GM21786 (cell line): ENCODE data around the gene OSGEP.

Experiments
- ATAC-seq: cut with Tn5 transposase; IDR thresholded peaks from one replicate; pipeline ENCODE4 v1.9.1; 2021; ENCODE audit not compliant: unreplicated experiment

The OSGEP gene

DNA sequence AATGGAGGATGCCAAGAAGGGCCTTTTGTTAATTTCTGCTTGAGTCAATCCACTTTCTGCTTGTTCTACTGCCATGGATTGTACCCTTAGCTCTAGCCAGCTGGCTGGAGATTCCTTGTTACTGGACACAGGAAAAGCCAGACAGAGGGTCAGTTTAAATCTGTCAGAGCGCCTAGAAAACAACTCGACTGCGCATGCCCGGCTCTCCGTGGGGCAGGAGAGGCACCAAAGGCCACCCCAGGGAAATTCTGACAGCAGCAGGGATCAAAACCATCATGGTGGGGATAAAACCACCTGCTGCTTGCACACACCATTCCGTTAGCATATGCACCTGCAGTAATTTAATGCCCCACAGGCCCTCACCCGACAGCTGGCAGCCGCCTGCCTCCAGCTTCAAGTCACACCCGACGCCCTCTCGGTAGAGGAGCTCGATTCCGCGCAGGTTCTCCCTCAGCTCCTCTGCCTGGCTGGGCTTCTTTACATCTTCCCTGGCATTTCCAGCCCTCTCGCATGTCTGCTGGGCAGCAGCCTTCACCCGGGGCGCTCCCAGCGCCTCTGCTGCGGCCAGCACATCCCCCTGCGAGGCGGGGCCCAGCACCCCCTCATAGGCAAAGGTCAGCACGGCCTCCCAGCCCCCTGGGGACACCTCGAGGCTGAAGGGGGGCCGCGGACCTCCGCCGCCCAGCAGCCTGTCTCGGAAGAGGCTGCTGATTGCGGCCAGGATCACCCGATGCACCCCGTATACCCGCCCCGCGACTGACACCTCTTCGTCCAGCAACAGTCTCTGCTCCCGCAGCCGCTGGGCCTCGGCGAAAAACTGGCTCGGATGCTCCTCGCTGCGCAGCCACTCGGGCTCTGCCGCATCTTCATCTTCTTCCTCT, 19.7 kb downstream of the OSGEP start:
- no peak for ATAC-seq

DNA sequence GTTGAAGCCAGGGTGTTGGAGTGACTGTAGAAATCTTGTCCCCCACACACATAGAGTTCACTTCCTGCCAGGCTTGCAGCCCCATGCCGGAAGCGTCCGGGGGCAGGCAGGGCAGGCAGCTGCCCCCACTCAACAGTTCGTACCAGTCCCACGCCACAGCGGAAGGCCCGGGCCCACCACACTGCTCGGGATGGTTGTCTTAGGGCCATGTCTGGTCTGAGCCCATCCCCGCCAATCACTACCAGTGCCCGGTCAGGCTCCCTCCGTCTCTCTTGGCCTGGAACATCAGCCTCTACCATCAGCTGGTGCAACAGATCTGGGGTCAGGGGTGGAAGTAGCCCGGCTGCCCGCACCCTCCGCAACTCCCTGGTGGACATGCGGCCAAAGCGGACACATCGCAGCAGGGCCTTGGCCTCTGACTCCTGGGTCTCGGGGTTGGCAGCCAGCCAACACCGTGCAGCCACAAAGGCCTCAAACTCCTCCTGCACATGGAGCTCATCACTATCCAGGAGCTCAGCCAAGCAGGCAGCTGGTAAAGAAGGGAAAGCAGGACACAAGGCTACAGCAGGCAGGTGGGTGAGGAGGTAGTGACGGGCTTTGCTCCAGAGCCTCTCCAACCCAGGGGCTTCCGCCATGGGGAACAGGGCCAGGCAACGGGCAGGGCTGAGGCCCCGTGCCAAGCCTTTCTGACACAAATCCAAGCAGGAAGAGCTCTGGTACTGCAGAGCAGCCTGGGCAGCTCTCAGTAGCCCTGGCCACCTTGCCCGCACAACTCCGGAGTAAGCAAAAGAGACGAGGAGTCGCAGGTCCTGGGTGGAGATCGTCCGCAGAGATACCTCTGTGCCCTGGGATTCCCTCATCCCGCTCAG, 24.6 kb downstream of the OSGEP start:
- ATAC-seq, result no peak

DNA sequence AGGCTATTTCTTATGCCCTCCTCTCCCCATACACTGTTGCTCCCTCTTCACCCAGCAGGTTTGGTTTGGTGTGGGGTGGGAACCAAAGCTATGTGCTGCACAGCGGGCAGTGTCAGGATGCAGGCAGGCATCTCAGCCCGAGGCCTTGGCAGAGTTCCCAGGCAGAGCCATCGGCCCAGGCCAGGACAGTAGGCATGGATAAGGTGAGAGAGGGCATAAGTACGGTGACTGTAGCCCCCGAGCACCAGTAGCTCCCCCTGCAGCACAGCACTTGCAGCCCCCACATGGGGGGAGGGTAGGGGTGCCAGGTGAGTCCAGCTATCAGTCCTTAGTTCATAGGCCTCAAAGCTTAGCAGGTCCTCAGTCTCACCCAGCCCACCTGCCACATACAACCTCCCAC, 25.8 kb downstream of the OSGEP start:
- no peak for ATAC-seq

DNA sequence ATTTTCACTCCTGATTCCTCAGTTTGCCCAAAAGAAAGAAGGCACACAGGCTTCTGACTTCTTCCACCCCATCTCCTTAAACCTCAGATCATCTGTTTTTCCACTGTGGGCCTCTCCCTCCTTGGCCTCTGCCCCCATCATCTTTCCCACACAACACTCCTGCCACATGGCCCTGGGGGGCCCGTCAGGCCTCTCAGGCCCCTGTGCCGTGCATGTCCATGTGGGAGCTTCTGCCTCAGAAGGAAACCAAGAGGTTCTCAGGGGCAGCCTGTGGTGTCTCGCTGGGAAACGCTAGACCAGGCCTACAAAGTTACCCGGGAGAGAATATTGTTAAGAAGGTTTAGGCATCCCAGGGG, 26.6 kb downstream of the OSGEP start:
- peak; percentile 28 for ATAC-seq

DNA sequence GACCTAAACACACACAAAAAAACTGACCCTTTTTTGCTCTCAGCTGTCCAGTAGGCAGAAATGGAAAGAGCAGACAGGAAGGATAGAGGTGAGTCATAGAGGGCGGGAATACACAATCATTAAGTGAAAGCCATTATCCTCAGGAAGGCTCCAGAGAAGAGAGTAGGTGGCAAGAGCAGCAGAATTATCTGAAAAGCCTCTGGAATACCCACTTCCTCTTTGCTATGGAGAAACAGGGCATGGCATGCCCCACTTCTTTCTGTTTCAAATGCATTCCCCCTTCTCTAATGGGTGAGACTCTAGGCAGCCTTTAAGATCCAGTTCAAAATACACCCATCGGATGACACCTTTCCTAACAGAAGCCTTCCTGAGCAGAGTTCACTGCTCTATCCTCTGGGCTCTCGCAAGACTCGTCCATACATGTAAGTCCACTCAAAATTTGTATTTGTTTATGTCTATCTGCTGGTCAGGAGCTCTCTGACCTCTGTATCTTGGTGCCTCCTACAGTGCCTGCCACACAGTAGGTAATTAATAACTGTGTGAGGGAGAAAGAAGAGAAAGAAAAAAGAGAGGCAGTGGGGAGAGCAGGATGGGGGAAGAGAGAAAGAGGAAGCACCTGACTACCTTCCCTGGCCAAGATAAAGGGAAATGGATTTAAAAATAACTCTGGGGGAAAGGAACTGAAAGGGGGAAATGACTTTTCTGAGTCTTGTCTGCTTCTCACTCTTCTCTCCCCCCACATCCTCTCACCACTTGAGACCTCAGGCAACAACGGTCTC, 27.2 kb downstream of the OSGEP start:
- peak; percentile 81 for ATAC-seq

DNA sequence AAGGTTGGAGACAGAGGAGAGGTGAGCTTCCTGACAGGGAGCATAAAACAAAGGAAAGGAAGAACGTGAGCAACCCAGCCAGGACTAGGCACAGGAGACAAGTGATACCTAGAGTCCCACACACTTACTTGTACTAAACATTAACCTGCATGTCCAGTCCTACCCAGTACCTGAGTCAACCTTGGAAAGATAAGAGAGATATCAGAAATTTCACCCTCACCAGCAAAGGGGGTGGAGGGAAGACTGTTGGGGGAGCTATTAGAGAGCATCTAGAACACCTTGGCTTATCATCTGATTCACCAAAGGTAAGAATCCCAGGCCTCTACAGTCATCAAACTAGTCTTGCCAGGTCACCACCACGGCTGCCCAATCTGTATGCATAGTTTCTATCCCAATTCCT, 29.8 kb downstream of the OSGEP start:
- ATAC-seq, result no peak

DNA sequence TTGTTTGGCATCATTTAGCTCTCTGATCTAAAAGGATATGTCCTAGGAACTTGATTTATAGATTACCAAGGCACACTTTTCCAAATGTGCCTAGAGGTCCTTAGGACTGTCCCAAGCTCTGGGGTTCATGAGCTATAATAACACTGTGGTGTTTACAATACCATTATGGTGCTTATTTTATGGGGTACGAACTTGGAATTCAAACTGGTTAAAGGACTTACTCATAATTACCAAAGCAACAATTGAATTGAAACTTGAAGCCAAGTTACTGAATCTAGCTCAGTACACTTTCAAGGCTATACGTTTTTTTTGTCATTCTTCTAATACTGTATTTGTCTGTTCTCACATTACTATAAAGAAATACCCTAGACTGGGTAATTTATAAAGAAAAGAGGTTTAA, 31.7 kb downstream of the OSGEP start:
- ATAC-seq, result no peak

DNA sequence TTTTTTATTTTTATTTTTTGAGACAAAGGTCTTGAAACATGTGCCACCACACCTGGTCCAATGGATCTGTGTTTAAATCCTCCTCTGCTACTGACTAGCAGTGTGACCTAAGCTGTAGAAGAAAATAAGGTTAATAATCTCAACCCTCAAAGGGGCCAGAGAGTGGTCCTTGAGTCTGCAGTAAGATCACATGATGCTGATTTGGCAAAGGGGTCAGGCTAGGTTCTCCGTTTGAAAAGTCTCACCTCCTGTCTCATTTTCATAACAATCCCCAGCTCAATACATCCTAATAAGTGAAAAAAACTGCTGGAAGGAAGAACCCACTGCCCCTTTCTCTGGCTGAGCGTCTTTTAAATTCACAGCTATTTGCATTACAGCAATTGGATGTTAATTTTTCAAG, 33.3 kb downstream of the OSGEP start:
- no peak for ATAC-seq

DNA sequence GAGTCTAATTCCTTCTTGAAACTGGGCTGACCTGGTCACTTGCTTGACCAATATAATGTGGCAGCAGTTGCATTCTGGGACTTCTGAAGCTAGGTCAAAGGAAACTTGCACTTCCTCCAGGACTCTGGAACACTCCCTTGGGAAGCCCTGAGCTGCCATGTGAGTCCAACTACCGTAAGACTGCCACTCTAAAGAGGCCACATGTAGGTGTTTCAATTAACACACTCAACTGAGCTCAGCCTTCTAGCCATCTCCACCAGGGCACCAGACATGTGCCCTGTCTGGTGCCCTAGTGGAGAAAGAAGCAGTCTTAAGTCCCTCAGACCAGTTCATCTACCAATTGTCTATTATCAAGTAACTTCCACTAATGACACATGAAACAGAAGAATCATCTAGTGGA, 35.2 kb downstream of the OSGEP start:
- ATAC-seq, result no peak

DNA sequence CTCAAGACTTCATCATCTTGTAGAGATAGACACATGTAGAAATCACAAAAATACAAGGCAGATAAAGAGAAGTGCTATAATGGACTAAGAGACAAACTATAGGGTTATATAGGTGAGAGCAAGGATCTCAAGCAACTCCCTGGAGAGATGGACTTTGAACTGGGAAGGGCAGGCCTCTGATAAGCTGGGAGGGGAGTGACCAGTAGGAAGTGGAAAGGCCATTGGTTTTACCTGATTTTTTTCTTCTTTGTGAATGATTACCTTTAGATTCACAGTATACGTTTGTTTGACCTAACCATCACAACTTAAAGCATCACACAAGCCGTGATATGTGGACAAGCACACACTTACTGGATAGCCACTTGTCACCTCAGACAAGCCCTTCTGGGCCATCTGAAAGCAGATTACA, 36.1 kb downstream of the OSGEP start:
- ATAC-seq, result no peak

DNA sequence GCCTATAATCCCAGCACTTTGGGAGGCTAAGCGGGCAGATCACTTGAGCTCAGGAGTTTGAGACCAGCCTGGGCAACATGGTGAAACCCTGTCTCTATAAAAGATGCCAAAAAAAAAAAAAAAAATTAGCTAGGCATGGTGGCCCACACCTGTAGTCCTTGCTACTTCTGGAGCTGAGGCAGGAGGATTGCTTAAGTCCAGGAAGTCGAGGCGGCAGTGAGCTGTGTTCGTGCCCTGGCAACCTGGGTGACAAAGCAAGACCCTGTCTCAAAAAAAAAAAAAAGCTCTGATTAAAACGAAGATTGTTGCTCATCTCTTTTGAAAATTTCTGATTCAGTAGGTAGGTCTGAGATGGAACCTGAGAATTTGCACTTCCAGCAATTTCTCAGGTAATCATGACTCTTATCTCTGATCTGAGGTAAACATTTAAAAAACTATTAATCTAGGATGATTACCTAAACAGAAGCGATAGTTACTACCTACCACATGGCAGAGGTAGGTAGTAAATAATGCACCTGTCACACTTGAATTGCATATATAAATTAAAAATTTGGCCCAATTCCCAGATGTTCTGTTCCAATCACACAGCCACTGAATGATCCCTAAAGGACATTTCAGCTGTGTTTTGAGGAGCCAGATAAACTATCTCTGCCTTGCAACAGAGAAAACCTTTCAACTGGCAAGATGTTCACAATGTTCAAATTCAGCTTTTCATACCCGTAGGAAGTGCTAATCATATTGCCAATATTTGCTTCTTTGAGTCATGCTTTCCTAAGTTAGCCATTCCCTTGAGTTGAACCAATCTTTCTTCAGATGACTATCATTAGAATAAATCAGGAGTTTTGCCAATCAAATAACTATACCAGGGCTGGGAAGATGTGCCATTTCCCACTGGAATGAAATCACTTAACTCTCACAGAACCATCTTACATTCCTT, 37.1 kb downstream of the OSGEP start:
- no peak for ATAC-seq

DNA sequence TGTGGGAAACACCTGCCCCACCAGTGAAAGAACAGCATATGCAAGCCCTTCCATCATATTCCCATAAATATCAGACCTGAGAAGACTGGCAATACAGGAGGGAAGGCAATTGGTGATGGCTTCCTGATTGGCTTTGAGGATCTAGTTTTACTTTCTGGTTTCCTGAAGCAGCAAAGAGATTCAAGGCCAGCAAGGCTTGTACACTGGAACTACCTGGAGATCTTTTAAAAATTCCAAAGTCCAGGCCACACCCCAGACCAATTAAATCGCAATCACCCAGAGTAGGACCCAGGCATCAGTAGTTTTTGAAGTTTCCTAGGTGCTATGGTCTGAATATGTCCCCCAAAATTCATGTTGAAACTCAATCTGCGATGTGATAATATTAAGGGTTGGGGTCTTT, 38.4 kb downstream of the OSGEP start:
- no peak for ATAC-seq

DNA sequence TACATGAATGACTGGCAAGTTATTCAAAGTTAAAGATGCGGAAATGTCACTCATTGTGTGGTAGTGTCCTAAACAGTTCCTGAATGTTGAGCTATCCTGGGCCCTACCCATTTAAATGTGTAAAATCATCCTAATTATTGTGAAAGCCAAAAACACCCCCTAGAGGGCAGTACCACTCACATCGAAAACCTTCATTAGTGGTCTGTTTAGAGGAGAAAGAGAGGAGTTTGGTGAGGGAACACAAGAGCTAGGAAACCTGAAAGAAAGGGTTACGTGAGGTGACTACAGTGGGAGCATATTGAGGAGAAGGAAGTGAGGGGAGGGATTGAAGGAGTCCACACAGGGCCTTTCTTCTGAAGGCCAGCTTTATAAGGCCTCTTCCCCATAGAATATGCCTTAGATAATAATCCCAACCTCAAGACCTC, 38.8 kb downstream of the OSGEP start:
- peak; percentile 45 for ATAC-seq

DNA sequence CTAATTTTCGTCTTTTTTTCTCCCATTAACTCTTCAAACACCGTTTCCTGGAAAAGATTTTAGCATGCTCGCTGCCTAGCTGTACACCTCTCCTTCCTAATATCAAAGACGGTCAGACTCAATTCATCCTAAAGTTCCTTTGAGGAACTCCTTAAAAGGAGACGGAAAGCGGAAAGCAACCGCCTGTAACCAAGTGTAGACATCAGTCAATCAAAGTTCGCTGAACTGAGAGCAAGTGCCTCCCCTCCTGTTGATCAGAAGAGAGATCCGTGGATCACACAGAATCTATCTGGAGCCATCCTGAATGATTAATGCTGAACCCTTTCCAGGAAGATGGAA, 40.9 kb downstream of the OSGEP start:
- ATAC-seq, result peak; percentile 39

DNA sequence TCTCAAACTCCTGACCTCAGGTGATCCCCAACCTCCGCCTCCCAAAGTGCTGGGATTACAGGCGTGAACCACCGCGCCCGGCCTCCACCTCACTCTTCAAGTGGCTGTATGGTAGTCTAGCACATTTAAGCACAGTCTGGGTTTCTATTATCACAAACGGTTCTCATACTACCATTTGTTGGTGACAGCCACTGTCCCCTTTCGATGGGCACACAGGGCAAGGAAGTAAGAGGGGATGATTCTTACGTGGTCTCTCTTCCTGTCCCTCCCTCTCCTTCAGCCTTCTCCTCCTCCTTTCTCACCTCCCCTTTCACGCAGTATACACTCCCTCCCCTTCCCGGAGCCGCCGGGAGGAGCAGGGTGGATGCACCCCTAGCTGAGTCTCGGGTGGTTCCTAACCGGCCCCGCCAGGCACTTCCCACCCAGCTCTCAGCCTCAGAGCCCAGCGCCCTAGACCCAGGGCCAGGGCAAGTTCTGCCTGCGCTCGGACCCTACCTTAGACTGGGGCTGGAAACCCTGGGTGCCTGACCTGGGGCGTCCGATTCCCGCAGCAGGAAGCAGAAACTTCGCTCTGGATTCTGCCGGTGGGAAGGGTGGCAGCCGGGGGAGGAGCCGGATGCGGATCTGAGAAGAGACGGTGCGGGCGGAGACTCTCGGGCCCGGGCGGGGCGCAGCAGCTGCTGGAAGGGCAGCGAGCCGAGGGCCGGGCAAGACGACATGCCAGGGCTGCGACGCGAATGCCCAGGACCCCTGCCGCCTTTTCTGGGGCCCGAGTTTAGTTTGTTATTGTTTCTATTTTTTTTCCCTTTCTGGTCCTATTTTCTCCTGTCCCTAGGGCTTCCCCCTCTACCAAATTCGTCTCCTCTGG, 41.5 kb downstream of the OSGEP start, which contains the start of gene TEP1:
TEP1 (minus strand) TSS at position 626 of the 868 bp plus-strand sequence. CDS start 5,062 bp downstream, outside the sequence.
- peak; percentile 72 for ATAC-seq

DNA sequence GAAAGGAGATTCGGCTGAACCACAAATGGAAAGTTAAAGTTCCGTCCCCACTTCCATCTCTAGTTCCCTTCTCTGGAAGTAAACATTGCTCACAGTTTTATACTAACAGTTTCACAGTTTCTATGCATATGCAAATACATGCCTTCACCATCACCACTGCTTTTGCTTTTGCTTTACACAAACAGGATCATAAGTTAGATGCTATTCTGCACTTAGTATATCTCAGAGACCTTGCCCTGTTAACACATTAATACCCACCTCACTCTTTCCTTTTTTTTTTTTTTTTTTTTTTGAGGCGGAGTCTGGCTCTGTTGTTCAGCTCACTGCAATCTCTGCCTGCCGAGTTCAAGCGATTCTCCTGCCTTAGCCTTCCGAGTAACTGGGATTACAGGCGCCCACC, 42.2 kb downstream of the OSGEP start:
- peak; percentile 52 for ATAC-seq

DNA sequence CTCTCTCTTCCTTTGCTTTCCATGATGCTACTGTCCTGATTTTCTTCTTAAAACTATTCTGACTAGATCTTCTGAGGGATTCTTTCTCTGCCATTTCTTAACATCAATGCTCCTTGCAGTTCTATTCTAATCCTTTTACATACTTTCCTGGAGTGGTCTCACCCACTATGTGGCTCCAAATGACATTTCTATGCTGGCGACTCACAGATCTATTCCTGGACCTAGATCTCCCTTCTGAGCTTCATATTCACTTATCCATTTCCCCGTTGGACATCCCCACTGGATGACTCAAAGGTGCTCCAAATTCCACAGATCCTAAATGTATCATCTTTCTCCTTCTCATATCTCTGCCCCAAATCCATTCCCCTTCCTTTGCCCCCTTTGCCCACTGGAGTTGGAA, 45.4 kb downstream of the OSGEP start:
- no peak for ATAC-seq

DNA sequence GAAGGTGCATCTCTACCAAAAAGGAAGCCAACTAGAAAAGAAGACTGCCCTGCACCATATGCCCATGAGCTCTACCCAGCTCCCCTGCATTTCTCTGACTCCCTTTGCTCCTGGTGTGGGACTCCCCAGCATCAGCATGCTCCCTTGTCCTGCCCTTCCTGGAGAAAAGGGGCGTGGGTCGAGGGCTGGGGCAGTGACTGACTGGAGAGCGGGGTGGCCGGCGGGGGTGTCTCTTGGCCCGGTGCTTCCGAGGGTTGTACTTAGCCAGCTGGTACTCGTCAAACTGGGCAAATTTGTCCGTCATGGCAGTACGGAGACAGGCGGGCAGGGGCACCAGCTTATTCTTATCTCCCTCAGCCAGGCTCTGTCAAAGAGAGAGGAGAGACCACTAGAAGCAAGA, 51.1 kb downstream of the OSGEP start:
- ATAC-seq, result no peak

DNA sequence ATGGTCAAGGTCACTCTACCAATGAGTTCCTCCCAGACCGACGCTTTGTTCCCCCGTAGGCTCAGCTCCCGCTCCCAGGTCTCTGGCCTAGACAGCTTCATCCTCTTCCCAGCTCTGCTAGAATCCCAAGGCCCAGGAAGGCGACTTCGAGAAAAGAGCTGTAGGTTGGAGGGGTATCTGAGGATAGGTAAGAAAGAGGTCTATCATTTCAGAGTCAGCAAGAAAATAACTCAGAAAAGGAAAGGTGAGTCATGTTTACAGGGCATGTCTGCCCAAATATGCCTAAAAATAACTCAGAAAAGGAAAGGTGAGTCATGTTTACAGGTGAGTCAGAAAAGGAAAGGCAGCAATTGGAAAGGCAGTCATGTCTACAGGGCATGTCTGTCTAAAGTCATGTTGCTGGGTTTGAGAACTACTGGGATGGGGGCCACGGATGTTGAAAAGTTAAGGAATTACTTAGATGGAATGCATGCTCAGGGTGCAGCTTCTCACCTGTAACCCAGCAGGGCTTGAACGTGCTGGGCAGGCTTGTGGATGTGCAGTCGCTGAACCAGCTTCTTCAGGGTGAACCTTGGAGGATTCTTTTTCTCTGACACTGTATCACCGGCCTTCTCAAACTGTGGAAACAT, 53.5 kb downstream of the OSGEP start:
- no peak for ATAC-seq
